ENCODE results near the gene SLC9A2.

Gene SLC9A2

GRCh38 chr2:102618452-102619413 is 620 bp upstream of the SLC9A2 start:
- DNase-seq (ENCODE audit: low read depth in 2 of 2), result peak in 1 of 2 donors; percentile 35

GRCh38 chr2:102620332-102620731 is 979 bp downstream of the SLC9A2 start:
- no peak for DNase-seq (ENCODE audit: low read depth in 2 of 2)

GRCh38 chr2:102621630-102622029 is 2.3 kb downstream of the SLC9A2 start:
- DNase-seq (ENCODE audit: low read depth in 2 of 2), result no peak

GRCh38 chr2:102622646-102623045 is 3.3 kb downstream of the SLC9A2 start:
- no peak for DNase-seq (ENCODE audit: low read depth in 2 of 2)

- no peak for DNase-seq (ENCODE audit: low read depth in 2 of 2)
These were observed 11.1 kb downstream of the SLC9A2 start for GRCh38 chr2:102630458-102630857.

- DNase-seq (ENCODE audit: low read depth in 2 of 2), result no peak
These were observed 13.2 kb downstream of the SLC9A2 start for GRCh38 chr2:102632380-102633175.

- DNase-seq (ENCODE audit: low read depth in 2 of 2), result no peak
These were observed 15.5 kb downstream of the SLC9A2 start for GRCh38 chr2:102634831-102635241.

GRCh38 chr2:102635317-102635716 is 16.0 kb downstream of the SLC9A2 start:
- no peak for DNase-seq (ENCODE audit: low read depth in 2 of 2)

- no peak for DNase-seq (ENCODE audit: low read depth in 2 of 2)
These were observed 17.0 kb downstream of the SLC9A2 start for GRCh38 chr2:102636283-102636907.

- no peak for DNase-seq (ENCODE audit: low read depth in 2 of 2)
These were observed 18.0 kb downstream of the SLC9A2 start for GRCh38 chr2:102637358-102637757.

- no peak for DNase-seq (ENCODE audit: low read depth in 2 of 2)
These were observed 20.1 kb downstream of the SLC9A2 start for GRCh38 chr2:102639429-102639828.

GRCh38 chr2:102652126-102652525 is 32.8 kb downstream of the SLC9A2 start:
- DNase-seq (ENCODE audit: low read depth in 2 of 2), result no peak

GRCh38 chr2:102657770-102658169 is 38.4 kb downstream of the SLC9A2 start:
- DNase-seq (ENCODE audit: low read depth in 2 of 2), result peak; percentile 24 to 32

GRCh38 chr2:102660070-102660469 is 40.7 kb downstream of the SLC9A2 start:
- DNase-seq (ENCODE audit: low read depth in 2 of 2), result no peak

- no peak for DNase-seq (ENCODE audit: low read depth in 2 of 2)
These were observed 41.2 kb downstream of the SLC9A2 start for GRCh38 chr2:102660574-102660973.

GRCh38 chr2:102661846-102662245 is 42.5 kb downstream of the SLC9A2 start:
- DNase-seq (ENCODE audit: low read depth in 2 of 2), result no peak

- DNase-seq (ENCODE audit: low read depth in 2 of 2), result no peak
These were observed 43.5 kb downstream of the SLC9A2 start for GRCh38 chr2:102662833-102663232.

- DNase-seq (ENCODE audit: low read depth in 2 of 2), result no peak
These were observed 44.0 kb downstream of the SLC9A2 start for GRCh38 chr2:102663381-102663780.

- peak; percentile 45 to 55 for DNase-seq (ENCODE audit: low read depth in 2 of 2)
These were observed 45.1 kb downstream of the SLC9A2 start for GRCh38 chr2:102664471-102664909.

GRCh38 chr2:102667072-102667471 is 47.7 kb downstream of the SLC9A2 start:
- DNase-seq (ENCODE audit: low read depth in 2 of 2), result no peak

GRCh38 chr2:102668171-102668570 is 48.8 kb downstream of the SLC9A2 start:
- no peak for DNase-seq (ENCODE audit: low read depth in 2 of 2)

- DNase-seq (ENCODE audit: low read depth in 2 of 2), result no peak
These were observed 50.0 kb downstream of the SLC9A2 start for GRCh38 chr2:102669401-102669800.
